K562 (cell line): ENCODE measurements around the gene SENP8. TPM values are rescaled to one million over a fixed set of nuclear protein-coding genes. Genes with fewer than 3 reads are reported as not detected.

ENCODE experiments used
- ATAC-seq: fragments of 200-7000 bp; cut with Tn5 transposase; 3 replicates; pipeline ENCODE4 v1.9.1; 2020; ENCODE audit warnings: moderate library complexity
- BruUV-seq: library from RNA; stranded (reverse); fragments of 400-500 nt; replicated peaks from 2 replicates; lab custom pipeline; 2021; lab: Mats Ljungman, UMichigan
- CTCF ChIA-PET: fragments of 300-600 bp; formaldehyde crosslinking; extraction: SDS; loops from one replicate; lab custom pipeline; 2021; ENCODE audit warnings: low intra/inter-chr PET ratio; lab: Yijun Ruan, JAX
- POLR2A ChIA-PET: fragments of 300-600, 350-650 bp; sonication (Branson Sonifier 250); formaldehyde crosslinking; extraction: SDS; loops from one replicate; lab custom pipeline; 2021; ENCODE audit warnings: antibody characterized with exemption, inconsistent platforms; lab: Yijun Ruan, JAX
- DNase-seq, 4 experiments: peaks; one replicate each; pipeline versions ENCODE4 v3.0.0 to v3.0.0-alpha.2; 2011 to 2018; ENCODE audit warnings: low spot score in 3 of 4, mixed read lengths in 3 of 4; ENCODE audit errors: extremely low read depth in 1 of 4
- FAIRE-seq: peaks from 2 replicates; lab custom pipeline; 2011; peaks lifted over from hg19 to GRCh38; lab: Jason Lieb, UNC
- H2AFZ ChIP-seq: 2 replicates; pipeline ENCODE4 v1.6.0; 2011; ENCODE audit warnings: low read depth, low read length, control low read depth, inconsistent platforms
- H3K27ac ChIP-seq: fragments of 200-600 bp; 3 replicates; pipeline ENCODE4 v1.8.0; 2011; ENCODE audit warnings: low read depth, mild to moderate bottlenecking, control low read depth, inconsistent platforms, low read length, moderate library complexity, mixed read lengths; ENCODE audit errors: extremely low read depth
- H3K27me3 ChIP-seq, 2 experiments: fragments of 300-600 bp in 1 of 2; 2 replicates in 1 of 2; 3 replicates in 1 of 2; pipeline versions ENCODE4 v1.6.0 to v1.8.0; 2011; ENCODE audit warnings: inconsistent platforms in 2 of 2, low read length in 2 of 2, mild to moderate bottlenecking in 1 of 2, mixed read lengths in 1 of 2, moderate library complexity in 1 of 2; ENCODE audit not compliant: control insufficient read depth in 2 of 2, insufficient read depth in 2 of 2
- H3K36me3 ChIP-seq: fragments of 300-600 bp; 3 replicates; pipeline ENCODE4 v1.8.0; 2011; ENCODE audit warnings: mild to moderate bottlenecking, low read length, inconsistent platforms; ENCODE audit not compliant: control insufficient read depth, insufficient read depth
- H3K4me1 ChIP-seq, 2 experiments: fragments of 200-600 bp in 1 of 2; replicated peaks in 1 of 2; 2 replicates in 1 of 2; 3 replicates in 1 of 2; pipeline versions ENCODE4 v1.5.1 to v1.8.0; 2011; ENCODE audit warnings: inconsistent platforms in 2 of 2, low read length in 2 of 2, mild to moderate bottlenecking in 1 of 2, mixed read lengths in 1 of 2, moderate library complexity in 1 of 2; ENCODE audit not compliant: control insufficient read depth in 2 of 2, insufficient read depth in 2 of 2
- H3K4me2 ChIP-seq: 2 replicates; pipeline ENCODE4 v1.6.1; 2011; ENCODE audit warnings: low read length, control low read depth, inconsistent platforms, mixed read lengths; ENCODE audit not compliant: insufficient read depth
- H3K4me3 ChIP-seq: fragments of 200-600 bp; sonication (generic), shearing (Covaris generic); 2 replicates; pipeline ENCODE4 v1.5.1; 2016; ENCODE audit warnings: control low read depth, inconsistent platforms
- H3K79me2 ChIP-seq: fragments of 200-600 bp; 3 replicates; pipeline ENCODE4 v1.8.0; 2011; ENCODE audit warnings: low read length, inconsistent platforms; ENCODE audit not compliant: control insufficient read depth, insufficient read depth
- H3K9ac ChIP-seq, 2 experiments: 2 replicates each; pipeline versions ENCODE4 v1.6.0 to v1.6.1; 2011; ENCODE audit warnings: low read depth in 2 of 2, low read length in 2 of 2, control low read depth in 1 of 2, inconsistent platforms in 1 of 2, mild to moderate bottlenecking in 1 of 2, mixed read lengths in 1 of 2; ENCODE audit not compliant: insufficient read depth in 1 of 2
- H3K9me1 ChIP-seq: one replicate; pipeline ENCODE4 v1.6.0; 2011; ENCODE audit warnings: inconsistent platforms, mild to moderate bottlenecking, low read length, moderate library complexity; ENCODE audit not compliant: control insufficient read depth, insufficient read depth
- H3K9me3 ChIP-seq: replicated peaks from 2 replicates; pipeline ENCODE4 v1.5.1; 2011; ENCODE audit warnings: low read depth, low read length, inconsistent platforms; ENCODE audit not compliant: control insufficient read depth, insufficient read depth
- H4K20me1 ChIP-seq: replicated peaks from 2 replicates; pipeline ENCODE4 v1.6.1; 2011; ENCODE audit warnings: low read length, inconsistent platforms, mixed read lengths; ENCODE audit not compliant: control insufficient read depth, insufficient read depth
- NFXL1 ChIP-seq: fragments of 450-650 bp; formaldehyde crosslinking; IDR thresholded peaks from 2 replicates; pipeline ENCODE4 v1.4.0; 2021; ENCODE audit warnings: mild to moderate bottlenecking
- SAFB2 ChIP-seq: fragments of 200-400 bp; formaldehyde crosslinking; IDR thresholded peaks from 2 replicates; pipeline ENCODE4 v1.6.1; 2018; ENCODE audit warnings: borderline replicate concordance, low read length, low read depth, moderate library complexity; ENCODE audit not compliant: severe bottlenecking
- ZNF444 ChIP-seq: fragments of 250-450 bp; sonication (Bioruptor Pico); IDR thresholded peaks from 2 replicates; pipeline ENCODE4 v1.4.0; 2020; ENCODE audit warnings: mild to moderate bottlenecking, moderate library complexity
- WGBS: fragments of 100-300 bp; shearing (Covaris generic); methylation state at CpG from one replicate; pipeline ENCODE4 v1.1.6; 2016; ENCODE audit warnings: low coverage, mixed read lengths; ENCODE audit not compliant: insufficient coverage; ENCODE audit errors: missing lambda C conversion rate; 5-methylcytosine and 5-hydroxymethylcytosine counted together
- in situ Hi-C: fragments of 300-500 bp; cut with MboI; formaldehyde crosslinking; loops from 4 replicates; pipeline ENCODE4 v1.15.0; 2018; ENCODE audit warnings: inconsistent platforms, mixed read lengths
- intact Hi-C: fragments of 100-400 bp; cut with micrococcal nuclease; formaldehyde crosslinking; loops from 2 replicates; pipeline ENCODE4 v1.14.2; 2022
- polyA plus RNA-seq, 8 experiments: library from polyadenylated mRNA; depleted of rRNA in 4 of 8; stranded (reverse) in 5 of 8; unstranded in 3 of 8; fragments of >200 nt; fragmentation: Nextera tagmentation in 2 of 8; fragmentation: Illumina TruSeq in 1 of 8; extraction: Ambion mirVana in 2 of 8; extraction: Trizol in 1 of 8; gene quantifications; 2 replicates each; pipeline versions ENCODE4 v1.2.1 to v1.2.3, GENCODE V29; 2011 to 2014; ENCODE audit warnings: inconsistent platforms in 1 of 8, missing spikeins in 1 of 8
- total RNA-seq, 7 experiments: library from RNA; depleted of rRNA in 6 of 7; stranded (reverse); fragments of >200 nt in 6 of 7; fragmentation: Illumina TruSeq in 2 of 7; extraction: Trizol in 2 of 7; gene quantifications; 2 replicates each; pipeline versions ENCODE4 v1.2.1 to v1.2.3, GENCODE V29; 2011 to 2021; ENCODE audit warnings: low replicate concordance in 1 of 7

SENP8 gene
- total and polyA plus RNA-seq, 9 of the 15 experiments (the other 6 are each of a cell fraction or from before 2014, with no cell fraction given): 1.4 to 5.4 (median 2.4) TPM

GRCh38 chr15:72161361-72162132, 43.3 kb downstream of the SENP8 start:
- Histone ChIP-seq H3K79me2 (no peaks in the 10 kb centered on the region), H3K36me3 (no peaks in the 10 kb centered on the region), H3K4me1 (no peaks in the 10 kb centered on the region), H3K9me1 (no peaks in the 10 kb centered on the region), H4K20me1 (no peaks in the 10 kb centered on the region; the same call in 1 of the 2 replicates), H2AFZ (no peak overlapping the region), H3K9ac (no peak overlapping the region), H3K27ac (no peak overlapping the region), H3K4me2 (no peak overlapping the region), H3K9me3 (no peaks in the 10 kb centered on the region), H3K4me3 (no peak overlapping the region), H3K27me3 (peaks cover 2 to 22% of the 10 kb centered on the region in 2 experiments; a peak in 4 of 5 replicates)
- in situ Hi-C loops: no loop called here
- intact Hi-C loops: no loop called here
- ChIA-PET POLR2A (no interaction called here), CTCF (no interaction called here)
- DNase-seq: no peak
- TF ChIP-seq SAFB2 (no peak), ZNF444 (CRISPR knock-in tag) (no peak)
- ATAC-seq: no peak
- no peak for FAIRE-seq
- no TSS peak for BruUV-seq
- WGBS: 6% methylated on average over 7 of the region's 7 CpGs

GRCh38 chr15:72162569-72162968, 44.4 kb downstream of the SENP8 start:
- no peak for TF ChIP-seq NFXL1
- in situ Hi-C loops (no loop called here), intact Hi-C loops (no loop called here)
- Histone ChIP-seq H3K9me1 (no peaks in the 10 kb centered on the region), H3K36me3 (no peaks in the 10 kb centered on the region), H3K4me1 (peaks cover 0 to 1% of the 10 kb centered on the region in 2 experiments; a peak in 1 of 5 replicates), H3K4me2 (no peak overlapping the region), H3K79me2 (no peaks in the 10 kb centered on the region), H3K9ac (no peak overlapping the region), H3K9me3 (no peaks in the 10 kb centered on the region), H4K20me1 (no peaks in the 10 kb centered on the region; the same call in 1 of the 2 replicates), H3K4me3 (no peak overlapping the region), H2AFZ (no peak overlapping the region), H3K27ac (no peak overlapping the region), H3K27me3 (peaks cover 2 to 32% of the 10 kb centered on the region in 2 experiments; a peak in 4 of 5 replicates)
- 5% methylated on average over 4 of the region's 5 CpGs for WGBS
- ATAC-seq (no peak), DNase-seq (no peak), FAIRE-seq (no peak)
- ChIA-PET CTCF (no interaction called here), POLR2A (no interaction called here)
- BruUV-seq: no TSS peak
